WERI-Rb-1 (cell line): Measurements from ENCODE around the gene CD47.

Experiments
- DNase-seq: peaks from one replicate; pipeline ENCODE4 v3.0.0-alpha.2; 2020
- H3K27ac ChIP-seq: fragments of 250-450 bp; sonication (Bioruptor Pico); 2 replicates; pipeline ENCODE4 v1.5.1; 2020; ENCODE audit warnings: mild to moderate bottlenecking, moderate library complexity
- H3K27me3 ChIP-seq: fragments of 250-450 bp; sonication (Bioruptor Pico); 2 replicates; pipeline ENCODE4 v1.5.1; 2021; ENCODE audit warnings: mild to moderate bottlenecking, low read depth, moderate library complexity; ENCODE audit not compliant: insufficient read depth, severe bottlenecking
- H3K36me3 ChIP-seq: fragments of 250-450 bp; sonication (Bioruptor Pico); 2 replicates; pipeline ENCODE4 v1.5.1; 2020; ENCODE audit warnings: mild to moderate bottlenecking, moderate library complexity
- H3K4me3 ChIP-seq: 2 replicates; pipeline ENCODE4 v1.5.1; 2011; ENCODE audit warnings: low read depth, mild to moderate bottlenecking, control low read depth, low read length
- H3K9me3 ChIP-seq: fragments of 250-450 bp; sonication (Bioruptor Pico); 2 replicates; pipeline ENCODE4 v1.5.1; 2021; ENCODE audit warnings: mild to moderate bottlenecking, moderate library complexity; ENCODE audit not compliant: severe bottlenecking
- CTCF ChIP-seq: IDR thresholded peaks from 2 replicates; pipeline ENCODE4 v1.5.1; 2011; ENCODE audit warnings: low read depth, mild to moderate bottlenecking, control low read depth, inconsistent platforms, low read length

CD47 gene

GRCh38 chr3:108088697-108089096, 2.1 kb downstream of the CD47 start:
- TF ChIP-seq CTCF = no peak

GRCh38 chr3:108088146-108088545, 2.7 kb downstream of the CD47 start:
- Histone ChIP-seq H3K36me3 (no peaks in the 10 kb centered on the region), H3K4me3 (no peak overlapping the region), H3K27ac (no peak overlapping the region), H3K9me3 (peaks cover 4% of the 10 kb centered on the region), H3K27me3 (no peaks in the 10 kb centered on the region)
- DNase-seq = no peak
- TF ChIP-seq CTCF = no peak

More at GRCh38 chr3:108088697-108089096, 2.1 kb downstream of the CD47 start:
- no peak overlapping the region for H3K4me3 ChIP-seq
- H3K27me3 ChIP-seq = no peaks in the 10 kb centered on the region
- H3K27ac ChIP-seq = no peak overlapping the region
- H3K9me3 ChIP-seq = peaks cover 4% of the 10 kb centered on the region
- no peaks in the 10 kb centered on the region for H3K36me3 ChIP-seq
- DNase-seq = no peak

- Histone ChIP-seq H3K27me3 (no peaks in the 10 kb centered on the region), H3K27ac (no peak overlapping the region), H3K36me3 (no peaks in the 10 kb centered on the region), H3K9me3 (peaks cover 4% of the 10 kb centered on the region), H3K4me3 (no peak overlapping the region)
- DNase-seq = no peak
- no peak for TF ChIP-seq CTCF
Measured at GRCh38 chr3:108086653-108087052, 4.2 kb downstream of the CD47 start.

GRCh38 chr3:108085810-108086350, 5.0 kb downstream of the CD47 start:
- H3K27me3 ChIP-seq = no peaks in the 10 kb centered on the region
- no peaks in the 10 kb centered on the region for H3K36me3 ChIP-seq
- no peaks in the 10 kb centered on the region for H3K9me3 ChIP-seq
- H3K4me3 ChIP-seq = no peak overlapping the region
- no peak overlapping the region for H3K27ac ChIP-seq
- no peak for TF ChIP-seq CTCF
- no peak for DNase-seq

GRCh38 chr3:108085370-108085769, 5.5 kb downstream of the CD47 start:
- no peak for DNase-seq
- no peaks in the 10 kb centered on the region for H3K9me3 ChIP-seq
- H3K36me3 ChIP-seq = no peaks in the 10 kb centered on the region
- H3K27me3 ChIP-seq = no peaks in the 10 kb centered on the region
- H3K4me3 ChIP-seq = no peak overlapping the region
- H3K27ac ChIP-seq = no peak overlapping the region
- TF ChIP-seq CTCF = no peak

GRCh38 chr3:108079877-108080276, 11.0 kb downstream of the CD47 start:
- Histone ChIP-seq H3K27me3 (no peaks in the 10 kb centered on the region), H3K36me3 (no peaks in the 10 kb centered on the region), H3K27ac (no peak overlapping the region), H3K4me3 (no peak overlapping the region), H3K9me3 (no peaks in the 10 kb centered on the region)
- no peak for TF ChIP-seq CTCF
- no peak for DNase-seq
